ENCODE measurements around the gene SLC22A17. TPM values are rescaled to one million over a fixed set of nuclear protein-coding genes. Genes with fewer than 3 reads are reported as not detected.

SLC22A17 gene
- 10.4 and 21.7 TPM in 2 replicates for total RNA-seq

GRCh38 chr14:23352506-23353432, at the start of gene SLC22A17:
SLC22A17 (minus strand) TSS chr14:23352887.

GRCh38 chr14:23376482-23377197, 24.0 kb upstream of the SLC22A17 start, which contains the start of gene CMTM5:
CMTM5 (plus strand) TSS chr14:23377046; CDS start chr14:23377252, 206 bp downstream.

GRCh38 chr14:23372509-23372908, 19.8 kb upstream of the SLC22A17 start, which contains the start of gene IL25:
IL25 (plus strand) TSS chr14:23372809.

GRCh38 chr14:23365036-23365731, 12.5 kb upstream of the SLC22A17 start, which contains the start of gene EFS:
EFS (minus strand) TSS chr14:23365172; CDS start chr14:23365025, 147 bp downstream.

GRCh38 chr14:23320584-23321571, 31.8 kb downstream of the SLC22A17 start, which contains the start of gene PABPN1:
PABPN1 (plus strand) TSS chr14:23321457; CDS start chr14:23321470, 13 bp downstream.

GRCh38 chr14:23306412-23307145, 46.1 kb downstream of the SLC22A17 start, which contains the start of gene BCL2L2:
BCL2L2 (plus strand) TSS chr14:23306833; CDS start chr14:23307768, 935 bp downstream.

GRCh38 chr14:23302290-23303225, 50.1 kb downstream of the SLC22A17 start, which contains the start of gene PPP1R3E:
PPP1R3E (minus strand) TSS chr14:23302859; CDS start chr14:23302576, 283 bp downstream.

Other genes with a start within 250 kb of the SLC22A17 start
- not detected in 2 replicates for gene CIROP, start 247.9 kb downstream of the SLC22A17 start, total RNA-seq
- not detected in 2 replicates for gene CEBPE, start 233.6 kb downstream of the SLC22A17 start, total RNA-seq
- 0.32 and 2.0 TPM in 2 replicates for gene SLC7A8, start 169.2 kb downstream of the SLC22A17 start, total RNA-seq
- not detected in 2 replicates for gene RNF212B, start 115.0 kb downstream of the SLC22A17 start, total RNA-seq
- 8.4 and 10.5 TPM in 2 replicates for gene HOMEZ, start 66.8 kb downstream of the SLC22A17 start, total RNA-seq
- gene PPP1R3E, start 50.0 kb downstream of the SLC22A17 start, total RNA-seq, result 1.8 and 2.0 TPM in 2 replicates
- gene BCL2L2, start 46.1 kb downstream of the SLC22A17 start, total RNA-seq, result 13.7 and 24.8 TPM in 2 replicates
- 41.1 and 57.9 TPM in 2 replicates for gene PABPN1, start 31.4 kb downstream of the SLC22A17 start, total RNA-seq
- 1.8 and 3.6 TPM in 2 replicates for gene EFS, start 12.3 kb upstream of the SLC22A17 start, total RNA-seq
- gene IL25, start 19.9 kb upstream of the SLC22A17 start, total RNA-seq, result not detected in 2 replicates
- not detected in 2 replicates for gene CMTM5, start 24.2 kb upstream of the SLC22A17 start, total RNA-seq
- not detected in 2 replicates for gene MYH6, start 55.4 kb upstream of the SLC22A17 start, total RNA-seq
- not detected in 2 replicates for gene MYH7, start 82.8 kb upstream of the SLC22A17 start, total RNA-seq
- gene NGDN, start 116.8 kb upstream of the SLC22A17 start, total RNA-seq, result 18.3 and 24.4 TPM in 2 replicates
- not detected in 2 replicates for gene ZFHX2, start 198.9 kb upstream of the SLC22A17 start, total RNA-seq
- gene THTPA, start 203.4 kb upstream of the SLC22A17 start, total RNA-seq, result 3.8 and 6.2 TPM in 2 replicates
- gene AP1G2, start 214.9 kb upstream of the SLC22A17 start, total RNA-seq, result 23.2 and 29.6 TPM in 2 replicates
- not detected in 2 replicates for gene JPH4, start 225.9 kb upstream of the SLC22A17 start, total RNA-seq

Measured in cardiac atrium fibroblast (primary cell).